GM12801 (cell line): ENCODE data around the gene HLA-DPA1.

Source experiments
- CTCF ChIP-seq: IDR thresholded peaks from one replicate; pipeline ENCODE4 v1.5.1; 2011; ENCODE audit warnings: control low read depth; ENCODE audit not compliant: insufficient read length; ENCODE audit errors: extremely low read depth

The HLA-DPA1 gene

DNA sequence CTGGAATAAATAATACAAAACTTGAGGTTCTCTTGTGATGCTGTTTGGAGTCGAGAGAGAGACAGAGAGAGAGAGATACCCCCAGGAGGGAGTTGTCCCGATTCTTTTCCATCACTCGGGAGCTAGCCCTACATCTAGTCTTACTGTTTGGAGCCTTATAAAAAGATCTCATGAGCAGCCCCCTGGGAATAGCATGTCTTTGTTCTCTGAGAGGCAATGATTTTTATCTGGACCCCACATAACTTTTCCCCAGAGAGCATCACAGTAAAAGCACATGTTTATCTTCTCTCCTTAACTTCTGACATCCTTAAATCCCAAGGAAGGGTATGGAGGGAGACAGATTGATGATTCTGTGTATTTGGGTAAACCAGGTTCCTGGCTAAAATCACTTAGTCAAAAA, 43.2 kb downstream of the HLA-DPA1 start:
- no peak for TF ChIP-seq CTCF

- TF ChIP-seq CTCF: no peak
These were observed 43.9 kb downstream of the HLA-DPA1 start for GRCh38 chr6:33029328-33030184.

DNA sequence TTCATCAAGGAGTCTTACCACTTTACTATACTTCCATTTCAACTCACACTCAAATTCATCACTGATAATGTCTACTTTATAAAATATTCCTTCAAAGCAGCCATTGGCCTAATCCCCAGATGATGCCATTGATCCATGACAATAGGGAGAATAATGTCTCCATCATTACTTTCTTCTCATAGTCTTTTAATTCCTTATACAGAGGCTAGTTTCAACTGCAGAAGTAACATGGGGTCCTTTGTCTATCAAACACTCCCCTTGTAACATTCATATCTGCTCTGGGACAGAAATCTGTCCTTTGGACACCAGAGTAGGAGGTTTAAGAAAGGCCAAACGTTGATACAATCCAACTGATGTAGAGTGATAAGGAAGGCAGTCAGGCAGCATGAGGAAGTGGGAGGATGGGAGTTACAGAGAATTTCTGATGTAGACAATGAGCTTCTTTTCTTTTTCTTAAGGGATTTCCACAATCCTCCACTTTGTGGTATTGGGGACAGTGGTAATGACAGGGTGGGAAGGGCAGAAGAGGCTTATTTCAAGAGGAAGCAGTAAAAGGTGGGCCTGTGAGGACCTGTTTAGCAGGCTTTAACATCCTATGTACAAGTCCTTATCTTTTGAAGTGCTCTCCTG, 45.1 kb downstream of the HLA-DPA1 start:
- TF ChIP-seq CTCF: no peak

- no peak for TF ChIP-seq CTCF
These were observed 48.9 kb downstream of the HLA-DPA1 start for GRCh38 chr6:33024521-33024920.

GRCh38 chr6:33023536-33023935, 49.9 kb downstream of the HLA-DPA1 start:
- no peak for TF ChIP-seq CTCF

- TF ChIP-seq CTCF: no peak
These were observed 51.5 kb downstream of the HLA-DPA1 start for GRCh38 chr6:33021917-33022316.

- no peak for TF ChIP-seq CTCF
These were observed 54.1 kb downstream of the HLA-DPA1 start for GRCh38 chr6:33019372-33019771.
